Measurements from ENCODE around the gene UBE2K.

DNA sequence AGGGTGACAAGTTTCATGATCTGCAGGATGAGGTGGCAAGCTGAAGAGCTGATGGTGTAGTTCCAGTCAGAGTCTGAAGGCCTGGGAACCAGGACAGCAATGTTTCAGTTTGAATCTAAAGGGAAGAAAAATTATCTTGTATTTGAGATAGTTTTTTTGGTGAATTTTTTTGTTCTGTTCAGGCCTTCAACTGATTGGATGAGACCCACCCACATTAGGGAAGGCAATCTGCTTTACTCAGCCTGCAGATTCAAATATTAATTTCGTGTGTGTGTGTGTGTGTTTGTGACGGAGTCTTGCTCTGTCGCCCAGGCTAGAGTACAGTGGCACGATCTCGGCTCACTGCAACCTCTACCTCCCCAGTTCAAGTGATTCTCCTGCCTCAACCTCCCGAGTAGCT, 37.2 kb upstream of the UBE2K start:
- TF ChIP-seq POLR2A (IDR thresholded peaks at IDR 0.05), result no peak
- TF ChIP-seq CTCF (IDR thresholded peaks at IDR 0.05), result no peak
